ENCODE data around the gene PTPRM. TPM values are rescaled to one million over a fixed set of nuclear protein-coding genes. Genes with fewer than 3 reads are reported as not detected.

Gene PTPRM
- total RNA-seq, 1 experiment from 2014 or later = 100.0 TPM

- Histone ChIP-seq H3K27me3 (replicated peaks; ENCODE audit: control insufficient read depth, insufficient read depth, low read length) (no peaks in the 10 kb centered on the region), H3K9me3 (no peaks in the 10 kb centered on the region), H3K4me1 (peaks cover 17% of the 10 kb centered on the region), H3K4me3 (ENCODE audit: low read depth, low read length) (no peak overlapping the region), H3K36me3 (ENCODE audit: control insufficient read depth, insufficient read depth, low read length) (no peaks in the 10 kb centered on the region)
- DNase-seq = no peak
- Mint-ChIP-seq H3K27ac (ENCODE audit: unreplicated experiment) (no peak overlapping the region), H3K4me1 (ENCODE audit: low read depth, unreplicated experiment) (peaks cover 27% of the 10 kb centered on the region), H3K9me3 (ENCODE audit: unreplicated experiment) (no peaks in the 10 kb centered on the region), H3K27me3 (ENCODE audit: insufficient read depth, unreplicated experiment) (no peaks in the 10 kb centered on the region), H3K36me3 (ENCODE audit: insufficient read depth, unreplicated experiment) (peaks cover 19% of the 10 kb centered on the region), H3K4me3 (ENCODE audit: unreplicated experiment) (no peak overlapping the region)
- BruUV-seq (replicated peaks) = no TSS peak
- intact Hi-C loops (cut with micrococcal nuclease; ENCODE audit: unreplicated experiment) = no loop called here
- ChIA-PET CTCF (no interaction called here), POLR2A (no interaction called here)
- TF ChIP-seq CTCF (IDR thresholded peaks at IDR 0.05; ENCODE audit: insufficient read depth in 1 of 2, low read depth in 1 of 2, low read length in 1 of 2, severe bottlenecking in 1 of 2, unreplicated experiment in 1 of 2) = no peak
These were observed 34.1 kb downstream of the PTPRM start for GRCh38 chr18:7601246-7601615.

- no peaks in the 10 kb centered on the region for H3K27me3 Mint-ChIP-seq (ENCODE audit: insufficient read depth, unreplicated experiment)
- H3K9me3 Mint-ChIP-seq (ENCODE audit: unreplicated experiment) = no peaks in the 10 kb centered on the region
- POLR2A ChIA-PET = no interaction called here
- peaks cover 19% of the 10 kb centered on the region for H3K36me3 Mint-ChIP-seq (ENCODE audit: insufficient read depth, unreplicated experiment)
- no peaks in the 10 kb centered on the region for H3K9me3 ChIP-seq
- no peak overlapping the region for H3K27ac Mint-ChIP-seq (ENCODE audit: unreplicated experiment)
- H3K36me3 ChIP-seq (ENCODE audit: control insufficient read depth, insufficient read depth, low read length) = no peaks in the 10 kb centered on the region
- no TSS peak for BruUV-seq (replicated peaks)
- DNase-seq = no peak
- intact Hi-C loops (cut with micrococcal nuclease; ENCODE audit: unreplicated experiment) = no loop called here
- no peak overlapping the region for H3K4me3 ChIP-seq (ENCODE audit: low read depth, low read length)
- TF ChIP-seq CTCF (IDR thresholded peaks at IDR 0.05; ENCODE audit: insufficient read depth in 1 of 2, low read depth in 1 of 2, low read length in 1 of 2, severe bottlenecking in 1 of 2, unreplicated experiment in 1 of 2) = no peak
- H3K27me3 ChIP-seq (replicated peaks; ENCODE audit: control insufficient read depth, insufficient read depth, low read length) = no peaks in the 10 kb centered on the region
- H3K4me1 ChIP-seq = peaks cover 24% of the 10 kb centered on the region
- CTCF ChIA-PET = no interaction called here
- H3K4me1 Mint-ChIP-seq (ENCODE audit: low read depth, unreplicated experiment) = peaks cover 34% of the 10 kb centered on the region
- no peak overlapping the region for H3K4me3 Mint-ChIP-seq (ENCODE audit: unreplicated experiment)
These were observed 34.8 kb downstream of the PTPRM start for GRCh38 chr18:7601936-7602335.

GRCh38 chr18:7603259-7604000, 36.3 kb downstream of the PTPRM start:
- H3K27me3 Mint-ChIP-seq (ENCODE audit: insufficient read depth, unreplicated experiment) = no peaks in the 10 kb centered on the region

More at GRCh38 chr18:7603259-7604000, 36.3 kb downstream of the PTPRM start:
- Histone ChIP-seq H3K27me3 (replicated peaks; ENCODE audit: control insufficient read depth, insufficient read depth, low read length) (no peaks in the 10 kb centered on the region), H3K4me3 (ENCODE audit: low read depth, low read length) (no peak overlapping the region), H3K4me1 (peaks cover 34% of the 10 kb centered on the region), H3K9me3 (no peaks in the 10 kb centered on the region), H3K36me3 (ENCODE audit: control insufficient read depth, insufficient read depth, low read length) (no peaks in the 10 kb centered on the region)
- intact Hi-C loops (cut with micrococcal nuclease; ENCODE audit: unreplicated experiment) = no loop called here
- H3K36me3 Mint-ChIP-seq (ENCODE audit: insufficient read depth, unreplicated experiment) = peaks cover 19% of the 10 kb centered on the region
- POLR2A ChIA-PET = no interaction called here
- no peak overlapping the region for H3K4me3 Mint-ChIP-seq (ENCODE audit: unreplicated experiment)
- H3K9me3 Mint-ChIP-seq (ENCODE audit: unreplicated experiment) = no peaks in the 10 kb centered on the region
- peaks cover 43% of the 10 kb centered on the region for H3K4me1 Mint-ChIP-seq (ENCODE audit: low read depth, unreplicated experiment)
- CTCF ChIA-PET = interaction anchor here (0.7 to 1.2 kb wide), 2 partner anchors 10 to 152 kb away, joined by 3 read pairs; no protein-coding TSS in a partner anchor
- BruUV-seq (replicated peaks) = no TSS peak
- DNase-seq = no peak
- no peak for TF ChIP-seq CTCF (IDR thresholded peaks at IDR 0.05; ENCODE audit: insufficient read depth in 1 of 2, low read depth in 1 of 2, low read length in 1 of 2, severe bottlenecking in 1 of 2, unreplicated experiment in 1 of 2)
- no peak overlapping the region for H3K27ac Mint-ChIP-seq (ENCODE audit: unreplicated experiment)

Measured in Caco-2 (cell line).